MCF 10A (cell line): ENCODE measurements around the gene ADAMTS13. TPM values are rescaled to one million over a fixed set of nuclear protein-coding genes. Genes with fewer than 3 reads are reported as not detected.

Experiments used
- BruUV-seq: library from RNA; stranded (reverse); fragments of 400-500 nt; replicated peaks from 2 replicates; lab custom pipeline; 2021; lab: Mats Ljungman, UMichigan
- CTCF ChIA-PET: fragments of 300-600 bp; sonication (Branson Sonifier 250); formaldehyde crosslinking; extraction: SDS; loops from one replicate; lab custom pipeline; 2021; ENCODE audit warnings: antibody characterized with exemption, inconsistent platforms; lab: Yijun Ruan, JAX
- POLR2A ChIA-PET: fragments of 300-600, 350-650 bp; sonication (Branson Sonifier 250); formaldehyde crosslinking; extraction: SDS; loops from one replicate; lab custom pipeline; 2020; ENCODE audit warnings: antibody characterized with exemption, inconsistent platforms; lab: Yijun Ruan, JAX
- DNase-seq: peaks from one replicate; pipeline ENCODE4 v3.0.0-alpha.2; 2018; ENCODE audit not compliant: unreplicated experiment
- H3K27ac Mint-ChIP-seq: one replicate; pipeline ENCODE4 v1.8.0; 2022; ENCODE audit warnings: mild to moderate bottlenecking, low read depth, mixed read lengths; ENCODE audit not compliant: unreplicated experiment
- H3K27me3 Mint-ChIP-seq: one replicate; pipeline ENCODE4 v1.8.0; 2022; ENCODE audit warnings: mixed read lengths; ENCODE audit not compliant: insufficient read depth, unreplicated experiment
- H3K36me3 Mint-ChIP-seq: one replicate; pipeline ENCODE4 v1.8.0; 2022; ENCODE audit warnings: mild to moderate bottlenecking, moderate library complexity, mixed read lengths; ENCODE audit not compliant: insufficient read depth, unreplicated experiment
- H3K4me1 Mint-ChIP-seq: one replicate; pipeline ENCODE4 v1.8.0; 2022; ENCODE audit warnings: mixed read lengths; ENCODE audit not compliant: insufficient read depth, unreplicated experiment
- H3K4me3 Mint-ChIP-seq: one replicate; pipeline ENCODE4 v1.8.0; 2022; ENCODE audit warnings: mild to moderate bottlenecking, moderate library complexity, mixed read lengths; ENCODE audit not compliant: unreplicated experiment
- H3K9me3 Mint-ChIP-seq: one replicate; pipeline ENCODE4 v1.8.0; 2022; ENCODE audit warnings: mixed read lengths; ENCODE audit not compliant: unreplicated experiment
- intact Hi-C: fragments of 100-400 bp; cut with micrococcal nuclease; formaldehyde crosslinking; loops from 2 replicates; pipeline ENCODE4 v1.14.1; 2022
- total RNA-seq: library from RNA; stranded (reverse); gene quantifications from 2 replicates; pipeline ENCODE4 v1.2.3, GENCODE V29; 2022
- TF ChIP-seq, protein P1 (sequence below): fragments of 200-600 bp; IDR thresholded peaks from one replicate; pipeline ENCODE4 v1.8.0; 2022; ENCODE audit warnings: antibody characterized with exemption, mild to moderate bottlenecking; ENCODE audit not compliant: unreplicated experiment

The ADAMTS13 gene
- total RNA-seq, 1 experiment from 2014 or later, result 4.1 TPM

- DNase-seq, result no peak
- POLR2A ChIA-PET, result no interaction called here
- Mint-ChIP-seq H3K4me1 (no peaks in the 10 kb centered on the region), H3K27me3 (peaks cover 21% of the 10 kb centered on the region), H3K27ac (no peak overlapping the region), H3K4me3 (no peak overlapping the region), H3K9me3 (no peaks in the 10 kb centered on the region), H3K36me3 (no peaks in the 10 kb centered on the region)
- CTCF ChIA-PET, result interaction anchor here (0.5 to 0.6 kb wide), 3 partner anchors 8 to 1322 kb away, joined by 3 to 5 read pairs (median 4); no protein-coding TSS in a partner anchor
- no TSS peak for BruUV-seq
- TF ChIP-seq, protein P1, sequence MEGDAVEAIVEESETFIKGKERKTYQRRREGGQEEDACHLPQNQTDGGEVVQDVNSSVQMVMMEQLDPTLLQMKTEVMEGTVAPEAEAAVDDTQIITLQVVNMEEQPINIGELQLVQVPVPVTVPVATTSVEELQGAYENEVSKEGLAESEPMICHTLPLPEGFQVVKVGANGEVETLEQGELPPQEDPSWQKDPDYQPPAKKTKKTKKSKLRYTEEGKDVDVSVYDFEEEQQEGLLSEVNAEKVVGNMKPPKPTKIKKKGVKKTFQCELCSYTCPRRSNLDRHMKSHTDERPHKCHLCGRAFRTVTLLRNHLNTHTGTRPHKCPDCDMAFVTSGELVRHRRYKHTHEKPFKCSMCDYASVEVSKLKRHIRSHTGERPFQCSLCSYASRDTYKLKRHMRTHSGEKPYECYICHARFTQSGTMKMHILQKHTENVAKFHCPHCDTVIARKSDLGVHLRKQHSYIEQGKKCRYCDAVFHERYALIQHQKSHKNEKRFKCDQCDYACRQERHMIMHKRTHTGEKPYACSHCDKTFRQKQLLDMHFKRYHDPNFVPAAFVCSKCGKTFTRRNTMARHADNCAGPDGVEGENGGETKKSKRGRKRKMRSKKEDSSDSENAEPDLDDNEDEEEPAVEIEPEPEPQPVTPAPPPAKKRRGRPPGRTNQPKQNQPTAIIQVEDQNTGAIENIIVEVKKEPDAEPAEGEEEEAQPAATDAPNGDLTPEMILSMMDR, result no peak
- intact Hi-C loops, result no loop called here
Observed at GRCh38 chr9:133490865-133491655, 68.9 kb downstream of the ADAMTS13 start.

DNA sequence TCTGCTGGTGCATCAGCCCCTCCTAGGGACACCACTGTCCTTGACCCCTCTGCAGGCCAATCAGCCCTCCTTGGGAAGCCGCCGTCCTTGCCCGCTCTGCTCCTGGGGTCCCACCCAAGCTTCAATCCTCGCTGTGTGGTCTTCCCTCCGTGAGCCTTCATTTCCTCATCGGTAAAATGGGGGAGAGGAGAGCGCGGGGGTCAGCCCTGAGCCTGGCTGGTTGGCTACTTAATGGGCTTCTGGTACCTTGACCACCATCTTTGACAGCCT is 69.4 kb downstream of the ADAMTS13 start:
- no peaks in the 10 kb centered on the region for H3K4me1 Mint-ChIP-seq
- H3K27me3 Mint-ChIP-seq, result peaks cover 21% of the 10 kb centered on the region
- no peak overlapping the region for H3K4me3 Mint-ChIP-seq
- H3K36me3 Mint-ChIP-seq, result no peaks in the 10 kb centered on the region
- CTCF ChIA-PET, result interaction anchor here (0.6 kb wide), 1 partner anchor 41 kb away, joined by 5 read pairs; no protein-coding TSS in a partner anchor
- no peak overlapping the region for H3K27ac Mint-ChIP-seq
- DNase-seq, result no peak
- TF ChIP-seq, protein P1, result no peak
- BruUV-seq, result no TSS peak
- POLR2A ChIA-PET, result no interaction called here
- H3K9me3 Mint-ChIP-seq, result no peaks in the 10 kb centered on the region
- intact Hi-C loops, result no loop called here

DNA sequence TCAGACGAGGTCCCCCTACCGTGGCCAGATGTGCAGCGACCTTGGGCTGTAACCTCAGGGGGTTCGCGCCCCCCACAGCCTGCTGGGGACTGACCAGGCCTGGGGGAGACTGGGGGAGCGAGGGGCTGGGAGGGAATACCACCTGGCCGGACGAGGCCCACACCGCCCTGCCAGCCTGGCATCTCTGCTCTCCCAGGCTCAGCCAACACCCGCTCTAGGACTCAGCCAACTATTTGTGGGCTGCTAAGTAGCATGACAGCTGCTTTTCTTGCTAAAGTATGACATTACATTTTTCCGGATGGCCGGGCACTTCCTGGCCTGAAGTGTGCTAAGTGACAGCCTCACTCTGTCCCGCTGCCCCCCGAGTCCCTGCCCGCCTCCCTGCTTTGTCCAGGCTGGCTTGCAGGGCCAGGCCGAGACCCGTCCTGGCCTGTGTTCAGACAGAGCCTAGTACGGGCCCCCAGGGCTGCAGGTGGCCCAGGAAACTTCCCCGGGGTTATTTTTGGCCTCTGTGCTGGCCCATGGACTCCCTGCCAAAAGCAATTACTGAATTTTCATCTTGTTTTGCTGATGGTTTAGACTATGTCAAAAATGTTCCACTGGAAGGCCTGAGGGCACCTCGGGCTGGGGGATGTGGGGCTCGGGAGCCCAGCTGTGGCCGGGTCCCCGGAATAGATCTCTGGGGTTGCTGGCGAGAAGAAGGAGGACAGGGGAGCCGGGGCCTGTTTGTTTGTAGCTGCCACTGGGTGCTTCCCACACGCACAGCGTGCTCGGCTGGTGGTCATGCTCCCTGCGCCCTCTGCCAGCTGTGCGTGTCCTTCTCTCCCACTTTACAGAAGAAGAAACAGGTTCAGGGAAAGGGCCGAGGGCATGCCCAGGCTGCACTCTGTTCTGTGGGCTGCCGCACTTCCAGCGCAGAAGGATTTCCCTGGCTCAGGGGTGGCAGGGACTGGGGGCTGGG is 70.2 kb downstream of the ADAMTS13 start:
- TF ChIP-seq, protein P1, result no peak
- no TSS peak for BruUV-seq
- H3K4me3 Mint-ChIP-seq, result no peak overlapping the region
- intact Hi-C loops, result no loop called here
- peaks cover 21% of the 10 kb centered on the region for H3K27me3 Mint-ChIP-seq
- H3K9me3 Mint-ChIP-seq, result no peaks in the 10 kb centered on the region
- CTCF ChIA-PET, result interaction anchor here (0.6 kb wide), 1 partner anchor 40 kb away, joined by 5 read pairs; no protein-coding TSS in a partner anchor
- POLR2A ChIA-PET, result no interaction called here
- DNase-seq, result no peak
- H3K4me1 Mint-ChIP-seq, result no peaks in the 10 kb centered on the region
- H3K36me3 Mint-ChIP-seq, result no peaks in the 10 kb centered on the region
- no peak overlapping the region for H3K27ac Mint-ChIP-seq

- H3K27me3 Mint-ChIP-seq, result peaks cover 30% of the 10 kb centered on the region
- TF ChIP-seq, protein P1, result no peak
- CTCF ChIA-PET, result interaction anchor here (0.7 kb wide), 1 partner anchor 21 kb away, joined by 3 read pairs; no protein-coding TSS in a partner anchor
- H3K36me3 Mint-ChIP-seq, result no peaks in the 10 kb centered on the region
- POLR2A ChIA-PET, result no interaction called here
- intact Hi-C loops, result no loop called here
- H3K4me1 Mint-ChIP-seq, result no peaks in the 10 kb centered on the region
- BruUV-seq, result no TSS peak
- H3K27ac Mint-ChIP-seq, result no peak overlapping the region
- H3K4me3 Mint-ChIP-seq, result no peak overlapping the region
- no peaks in the 10 kb centered on the region for H3K9me3 Mint-ChIP-seq
- DNase-seq, result no peak
Observed at GRCh38 chr9:133493428-133493827, 71.3 kb downstream of the ADAMTS13 start.
